NAMALWA (cell line): Measurements from ENCODE around the gene OR9K2.
"Not testable (repeated sequence)": the region's sequence is repeated elsewhere in the genome, so short reads cannot be mapped to it uniquely, and the experiment has no call there.

Experiments
- DNase-seq: peaks from one replicate; pipeline ENCODE4 v3.0.0-alpha.2; 2015; ENCODE audit warnings: low spot score

Gene OR9K2

GRCh38 chr12:55126106-55126505 lies at the start of gene OR9K2:
Gene OR9K2, plus strand, starts transcription at chr12:55126406. Its CDS starts 3,429 bp downstream, at chr12:55129835.
- no peak for DNase-seq

- DNase-seq: no peak
Measured at GRCh38 chr12:55092579-55092978, 33.6 kb upstream of the OR9K2 start.

GRCh38 chr12:55112378-55112875 lies 13.8 kb upstream of the OR9K2 start:
- no peak for DNase-seq

GRCh38 chr12:55116152-55116551 lies 10.1 kb upstream of the OR9K2 start:
- no peak for DNase-seq

- peak; percentile 31 for DNase-seq
Measured at GRCh38 chr12:55132816-55133215, 6.6 kb downstream of the OR9K2 start.

GRCh38 chr12:55142669-55143565 lies 16.7 kb downstream of the OR9K2 start:
- peak; percentile 86 for DNase-seq

- DNase-seq: no peak
Measured at GRCh38 chr12:55143566-55143870, 17.3 kb downstream of the OR9K2 start.

GRCh38 chr12:55167010-55167640 lies 40.9 kb downstream of the OR9K2 start:
- not testable (repeated sequence) for DNase-seq

- no peak for DNase-seq
Measured at GRCh38 chr12:55171445-55171844, 45.2 kb downstream of the OR9K2 start.

- DNase-seq: not testable (repeated sequence)
Measured at GRCh38 chr12:55171846-55172245, 45.6 kb downstream of the OR9K2 start.

GRCh38 chr12:55172686-55173085 lies 46.5 kb downstream of the OR9K2 start:
- no peak for DNase-seq

- no peak for DNase-seq
Measured at GRCh38 chr12:55173456-55173855, 47.2 kb downstream of the OR9K2 start.
